NCI-H524 (cell line): ENCODE measurements around the gene CASP12.

Experiments used
- DNase-seq, 2 experiments: peaks; one replicate each; lab custom pipeline; 2025; lab: John Stamatoyannopoulos, UW

Gene CASP12

DNA sequence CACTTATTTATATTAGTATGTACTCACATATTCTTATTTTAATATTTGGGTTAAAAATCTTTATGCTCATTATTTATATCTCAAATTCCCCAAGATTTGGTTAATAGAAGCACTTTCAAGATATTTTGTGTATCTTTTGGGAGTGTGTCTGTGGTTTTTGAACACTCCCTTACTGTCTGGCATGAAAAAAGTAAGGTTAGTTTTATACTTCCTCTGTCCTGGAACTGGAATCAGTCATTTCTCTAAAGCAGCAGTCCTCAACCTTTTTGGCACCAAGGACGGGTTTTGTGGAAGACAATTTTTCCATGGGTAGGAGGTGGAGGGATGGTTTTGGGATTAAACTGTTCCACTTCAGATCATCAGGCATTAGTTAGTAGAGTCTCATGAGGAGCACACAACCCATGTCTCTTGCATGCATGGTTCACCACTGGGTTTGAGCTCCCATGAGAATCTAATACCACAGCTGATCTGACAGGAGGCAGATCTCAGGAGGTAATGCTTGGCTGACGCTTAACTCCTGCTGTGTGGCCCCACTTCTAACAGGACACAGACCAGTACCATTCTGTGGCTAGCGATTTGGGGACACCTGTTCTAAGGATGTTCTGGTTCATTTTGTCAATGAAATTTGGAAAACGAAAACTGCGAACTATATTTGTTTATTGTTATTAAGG, 60.2 kb downstream of the CASP12 start:
- DNase-seq, result no peak

DNA sequence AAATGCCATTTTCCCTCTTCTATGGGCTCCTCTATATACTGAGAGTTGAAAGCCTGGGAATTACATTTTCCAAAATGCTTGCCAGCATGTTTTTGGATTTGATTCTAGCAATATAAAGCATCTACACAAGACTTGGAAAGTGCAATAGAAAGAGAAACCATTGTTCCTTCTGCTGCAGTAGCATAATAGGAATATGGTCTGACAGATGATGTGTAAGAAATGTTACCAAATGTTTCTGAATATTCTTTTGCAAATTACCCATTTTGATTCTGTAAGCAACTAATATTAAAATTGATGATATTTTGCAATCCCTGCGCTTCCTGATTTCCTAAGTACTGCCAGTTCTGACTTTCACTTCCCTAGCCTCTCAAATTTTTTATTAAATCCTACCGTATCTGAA, 61.6 kb downstream of the CASP12 start:
- DNase-seq, result no peak
